ENCODE results near the gene KCNJ14.

KCNJ14 gene

DNA sequence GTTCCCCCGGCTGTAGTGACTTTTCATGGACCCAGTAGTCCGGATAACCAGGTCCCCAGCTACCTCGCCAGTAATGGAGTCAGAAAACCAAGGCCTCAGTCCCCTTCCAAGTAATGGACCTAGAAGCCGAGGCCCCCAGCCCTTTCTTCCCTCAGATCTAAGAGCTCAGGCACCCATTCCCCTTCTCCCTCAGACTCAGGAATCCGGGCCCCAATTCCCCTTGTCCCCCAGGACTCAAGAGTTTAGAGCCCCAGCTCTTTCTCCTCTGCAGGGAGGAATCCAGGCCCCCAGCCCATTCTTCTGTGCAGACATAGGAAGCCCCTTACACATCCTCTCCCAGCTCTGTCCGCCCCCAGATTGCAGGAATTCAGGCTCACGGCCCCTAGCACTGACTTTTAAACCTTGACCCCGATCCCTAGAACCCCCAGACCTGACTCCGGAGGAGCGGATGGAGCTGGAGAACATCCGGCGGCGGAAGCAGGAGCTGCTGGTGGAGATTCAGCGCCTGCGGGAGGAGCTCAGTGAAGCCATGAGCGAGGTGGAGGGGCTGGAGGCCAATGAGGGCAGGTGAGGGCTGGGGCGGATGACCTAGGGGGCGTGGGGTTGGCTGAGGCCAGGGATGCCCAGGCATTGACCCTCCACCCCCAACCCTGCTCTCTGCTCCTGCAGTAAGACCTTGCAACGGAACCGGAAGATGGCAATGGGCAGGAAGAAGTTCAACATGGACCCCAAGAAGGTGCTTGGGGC lies 14.7 kb downstream of the KCNJ14 start:
- DNase-seq (ENCODE audit: low spot score) (no peak), FAIRE-seq (no peak)

GRCh38 chr19:48470856-48471255 lies 15.5 kb downstream of the KCNJ14 start:
- no peak for DNase-seq (ENCODE audit: low spot score)
- no peak for FAIRE-seq

GRCh38 chr19:48471836-48472235 lies 16.5 kb downstream of the KCNJ14 start:
- DNase-seq (ENCODE audit: low spot score): no peak
- FAIRE-seq: no peak

DNA sequence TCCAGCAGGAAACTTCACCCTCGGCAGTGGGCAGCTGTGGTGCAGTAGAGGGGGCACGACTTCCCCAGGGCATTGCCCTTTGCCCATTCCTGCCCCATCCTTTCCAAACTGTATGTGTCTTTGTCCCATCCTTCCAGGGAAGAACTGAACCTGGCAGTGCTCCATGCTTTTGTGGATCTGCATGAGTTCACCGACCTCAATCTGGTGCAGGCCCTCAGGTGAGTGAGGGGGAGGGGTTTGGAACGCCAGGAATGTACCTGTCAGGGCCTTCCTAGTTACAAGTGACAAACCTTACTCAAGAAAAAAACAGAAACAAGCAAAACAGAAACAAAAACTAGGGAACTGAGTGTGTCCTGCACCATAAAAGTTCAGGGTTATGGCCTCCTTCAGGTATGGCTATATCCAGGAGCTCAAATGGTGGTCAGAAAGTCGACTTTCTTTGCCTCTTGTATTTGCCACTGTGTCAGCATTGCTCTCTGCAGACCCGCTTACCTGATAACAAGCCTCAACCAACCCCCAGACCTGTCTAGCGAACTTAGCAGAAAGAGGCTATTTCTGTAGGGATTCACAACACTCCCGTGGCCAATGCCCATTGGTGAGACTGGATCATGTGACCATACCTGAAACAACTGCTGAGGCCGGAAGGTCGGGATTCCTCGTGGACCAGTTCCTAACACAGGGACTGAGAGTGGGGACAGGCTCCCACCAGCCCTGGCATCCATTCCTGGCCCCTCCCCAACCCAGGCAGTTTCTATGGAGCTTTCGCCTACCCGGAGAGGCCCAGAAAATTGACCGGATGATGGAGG lies 18.0 kb downstream of the KCNJ14 start:
- FAIRE-seq (no peak), DNase-seq (ENCODE audit: low spot score) (no peak)

DNA sequence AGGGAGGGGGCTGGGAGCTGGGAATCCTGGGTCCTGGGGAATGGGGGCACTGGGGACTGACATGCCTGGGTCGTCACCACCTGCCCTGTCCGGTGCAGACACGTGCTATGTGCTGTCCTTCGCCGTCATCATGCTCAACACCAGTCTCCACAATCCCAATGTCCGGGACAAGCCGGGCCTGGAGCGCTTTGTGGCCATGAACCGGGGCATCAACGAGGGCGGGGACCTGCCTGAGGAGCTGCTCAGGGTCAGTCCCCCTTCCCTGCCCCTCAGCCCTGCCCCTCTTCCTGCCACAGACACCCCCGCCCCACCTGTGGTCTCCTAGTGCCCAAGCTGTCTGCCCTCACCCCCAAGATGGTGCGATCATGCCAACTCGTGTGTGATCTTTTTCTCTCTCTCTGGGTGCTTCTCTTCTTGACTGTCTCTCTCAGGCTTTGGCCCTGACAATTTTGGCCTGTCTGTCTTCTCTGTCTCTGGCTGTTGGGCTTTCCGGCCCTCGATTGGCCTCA lies 18.8 kb downstream of the KCNJ14 start:
- FAIRE-seq: no peak
- no peak for DNase-seq (ENCODE audit: low spot score)

DNA sequence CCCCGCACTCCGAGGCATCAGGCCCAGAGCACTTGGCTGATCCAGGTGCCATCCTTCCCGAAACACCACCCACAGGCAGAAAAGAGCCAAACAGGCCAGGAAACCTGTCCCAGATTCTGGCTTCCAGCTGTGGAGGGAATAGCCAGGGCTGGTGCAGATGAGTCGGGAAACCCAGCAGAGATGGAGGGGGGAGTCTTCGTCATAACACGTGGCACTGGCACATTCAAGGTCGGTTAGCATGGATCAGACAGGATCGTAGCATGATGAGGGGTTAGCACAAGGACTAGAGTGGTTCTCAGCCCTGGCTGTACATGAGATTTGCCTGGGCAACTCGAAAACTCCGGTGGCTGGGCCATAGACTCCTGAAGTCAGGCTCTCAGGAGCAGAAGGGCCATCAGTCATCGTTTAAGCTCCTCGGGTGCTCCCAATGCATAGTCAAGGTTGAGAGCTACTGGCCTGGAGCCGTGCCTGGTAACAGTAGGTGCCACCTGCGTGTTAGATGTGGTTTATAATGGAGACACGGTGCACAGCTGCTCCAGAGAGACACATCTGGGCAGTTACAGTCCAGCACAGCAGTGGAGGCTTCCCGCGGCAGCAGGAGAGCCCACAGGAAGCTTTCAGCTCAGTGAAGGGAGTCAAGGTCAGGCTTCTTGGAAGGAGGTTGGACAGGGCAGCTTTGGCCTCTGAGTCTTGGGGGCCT lies 20.1 kb downstream of the KCNJ14 start:
- DNase-seq (ENCODE audit: low spot score) (no peak), FAIRE-seq (no peak)

DNA sequence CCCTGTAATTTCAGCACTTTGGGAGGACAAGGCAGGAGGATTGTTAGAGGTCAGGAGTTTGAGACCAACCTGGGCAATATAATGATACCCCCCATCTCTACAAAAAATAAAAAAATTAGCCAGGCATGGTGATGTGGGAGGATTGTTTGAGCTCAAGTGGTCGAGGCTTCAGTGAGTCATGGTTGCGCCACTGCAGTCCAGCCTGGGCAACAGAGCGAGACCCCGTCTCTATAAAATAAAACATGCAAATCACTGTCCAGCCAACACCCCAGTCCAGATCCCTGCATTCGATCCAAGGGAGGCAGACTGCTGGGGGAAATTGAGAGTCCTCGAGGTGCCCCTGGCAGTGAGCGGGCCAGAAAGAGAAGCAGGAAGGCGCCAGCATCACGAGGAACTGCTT lies 20.8 kb downstream of the KCNJ14 start:
- no peak for FAIRE-seq

DNA sequence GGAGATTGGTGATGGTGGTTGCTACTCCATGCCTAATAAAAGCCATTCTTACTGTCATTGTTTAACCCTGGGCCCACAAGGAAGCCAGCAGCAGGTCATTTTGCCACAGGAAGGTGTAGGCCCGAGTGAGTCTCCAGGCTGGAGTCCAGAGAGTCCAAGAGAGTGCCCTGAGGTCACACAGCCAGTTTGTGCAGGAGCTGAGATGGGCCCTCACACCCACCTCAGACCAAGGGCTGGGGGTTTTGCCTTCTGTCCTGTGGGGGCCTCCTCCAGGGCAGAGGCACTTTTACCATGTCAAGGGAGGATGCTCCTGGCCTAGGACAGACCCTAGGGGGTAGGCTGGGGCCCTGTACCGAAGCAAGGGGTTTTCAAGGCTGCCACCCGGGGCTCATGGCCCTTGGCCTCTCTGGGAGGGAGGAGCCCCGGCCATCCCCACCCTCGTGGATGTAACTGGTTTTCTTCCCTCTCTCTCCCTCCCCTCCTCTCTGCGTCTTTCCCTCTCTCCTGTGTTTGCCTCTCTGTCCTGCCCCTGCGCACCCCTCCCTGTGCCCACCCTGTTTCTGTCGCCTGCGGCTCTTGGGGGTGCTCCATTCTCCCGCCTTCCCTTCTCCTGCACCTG lies 21.8 kb downstream of the KCNJ14 start:
- no peak for FAIRE-seq
- DNase-seq (ENCODE audit: low spot score): no peak

More for the DNA sequence above, 20.8 kb downstream of the KCNJ14 start:
- no peak for DNase-seq (ENCODE audit: low spot score)

DNA sequence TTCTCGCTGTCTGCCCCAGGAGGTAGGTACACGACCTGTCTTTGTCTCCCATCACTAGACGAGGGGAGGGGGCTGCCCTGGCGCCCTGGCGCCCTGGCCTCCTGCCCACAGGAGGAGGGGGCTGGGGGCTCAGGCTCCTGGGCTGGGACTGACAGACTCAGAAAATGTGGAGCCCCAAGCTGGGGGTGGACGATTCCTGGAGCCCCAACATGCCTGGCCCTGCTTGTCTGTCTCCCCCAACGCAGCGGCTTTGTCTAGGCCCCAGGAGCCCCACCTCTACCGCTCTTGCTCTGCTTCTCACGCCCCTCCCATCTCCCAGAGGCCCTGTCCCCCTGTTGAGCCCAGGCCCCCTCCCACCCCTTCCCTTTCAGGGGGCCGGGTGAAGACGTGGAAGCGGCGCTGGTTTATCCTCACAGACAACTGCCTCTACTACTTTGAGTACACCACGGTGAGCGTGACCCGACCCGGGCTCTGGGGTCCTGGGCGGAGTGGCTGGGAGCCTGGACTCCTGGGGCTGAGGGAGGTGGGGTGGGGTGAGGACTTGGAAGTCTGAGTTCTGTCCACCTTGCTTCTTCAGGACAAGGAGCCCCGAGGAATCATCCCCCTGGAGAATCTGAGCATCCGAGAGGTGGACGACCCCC lies 22.4 kb downstream of the KCNJ14 start:
- DNase-seq (ENCODE audit: low spot score): no peak
- no peak for FAIRE-seq

GRCh38 chr19:48478339-48479256 lies 23.2 kb downstream of the KCNJ14 start:
- DNase-seq (ENCODE audit: low spot score) (no peak), FAIRE-seq (no peak)

DNA sequence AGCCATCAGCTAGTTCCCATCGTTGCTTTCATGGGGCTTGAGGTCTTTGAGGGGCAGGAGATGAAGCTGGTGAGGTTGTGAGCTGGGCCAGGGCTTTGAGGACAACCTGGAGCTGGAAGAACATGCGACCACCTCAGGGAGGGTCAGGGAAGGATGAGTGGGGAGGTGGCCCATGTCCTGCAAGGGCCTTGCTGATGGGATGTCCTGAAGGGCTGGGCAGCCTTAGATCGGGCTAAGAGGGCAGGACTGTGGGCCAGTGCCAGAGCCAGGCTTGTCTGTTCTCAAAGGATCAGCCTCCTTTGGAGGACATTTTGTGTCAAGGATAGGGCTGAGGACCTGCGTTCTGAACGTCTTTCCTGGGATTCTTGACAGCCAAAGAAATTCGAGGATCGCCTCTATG lies 24.3 kb downstream of the KCNJ14 start:
- DNase-seq (ENCODE audit: low spot score) (no peak), FAIRE-seq (no peak)

DNA sequence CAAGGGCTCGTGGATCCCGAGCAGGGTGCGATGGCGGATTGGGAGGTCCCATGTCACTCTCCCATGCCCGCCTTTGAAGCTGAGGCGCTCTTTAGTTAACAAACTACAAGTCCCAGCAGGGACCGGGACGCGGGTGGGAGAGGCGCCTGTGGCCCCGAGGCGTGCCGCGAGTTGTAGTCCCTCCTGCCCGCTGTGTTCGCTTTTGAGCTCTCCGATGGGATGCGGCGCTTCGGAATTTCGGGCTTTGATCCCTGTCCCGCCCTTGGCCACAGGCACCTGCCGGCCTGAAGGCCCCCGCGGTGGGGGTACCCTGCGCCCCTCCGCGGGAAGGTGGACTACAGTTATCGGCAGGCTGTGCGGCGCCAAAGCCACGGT lies 24.8 kb downstream of the KCNJ14 start:
- DNase-seq (ENCODE audit: low spot score) (no peak), FAIRE-seq (no peak)

GRCh38 chr19:48480558-48481500 lies 25.5 kb downstream of the KCNJ14 start:
- FAIRE-seq: no peak
- DNase-seq (ENCODE audit: low spot score): no peak

GRCh38 chr19:48481846-48482639 lies 26.7 kb downstream of the KCNJ14 start:
- DNase-seq (ENCODE audit: low spot score) (no peak), FAIRE-seq (no peak)

GRCh38 chr19:48483301-48483700 lies 27.9 kb downstream of the KCNJ14 start:
- DNase-seq (ENCODE audit: low spot score): no peak
- no peak for FAIRE-seq

DNA sequence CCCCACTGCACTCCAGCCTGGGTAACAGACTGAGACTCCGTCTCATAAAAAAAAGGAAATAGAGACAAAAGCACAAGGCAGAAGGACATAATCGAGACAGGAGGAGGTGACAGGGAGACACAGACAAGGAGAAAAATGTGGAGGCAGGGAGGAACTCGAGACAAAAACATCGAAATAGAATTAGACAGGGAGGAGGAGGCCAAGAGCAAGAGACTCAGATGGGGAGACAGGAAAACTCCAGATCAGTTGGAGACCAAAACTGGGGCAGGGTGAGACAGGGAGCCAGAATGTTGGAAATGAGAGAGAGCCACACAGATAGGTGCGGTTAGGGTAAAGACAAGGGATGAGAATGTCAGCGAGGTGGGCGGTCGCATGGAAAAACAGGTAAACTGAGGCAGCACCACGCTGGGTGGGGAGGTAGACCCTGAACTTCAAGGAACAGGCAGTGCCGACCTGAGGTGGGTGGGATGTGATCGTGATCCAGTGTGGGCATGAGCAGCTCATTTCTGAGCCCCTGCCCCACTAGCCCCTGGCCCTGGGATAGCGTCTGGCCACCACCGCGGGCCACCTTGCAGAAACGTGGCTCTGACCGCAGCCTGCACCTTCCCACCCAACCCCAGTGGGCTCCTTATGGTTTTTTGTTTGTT lies 29.0 kb downstream of the KCNJ14 start:
- DNase-seq (ENCODE audit: low spot score) (no peak), FAIRE-seq (no peak)

DNA sequence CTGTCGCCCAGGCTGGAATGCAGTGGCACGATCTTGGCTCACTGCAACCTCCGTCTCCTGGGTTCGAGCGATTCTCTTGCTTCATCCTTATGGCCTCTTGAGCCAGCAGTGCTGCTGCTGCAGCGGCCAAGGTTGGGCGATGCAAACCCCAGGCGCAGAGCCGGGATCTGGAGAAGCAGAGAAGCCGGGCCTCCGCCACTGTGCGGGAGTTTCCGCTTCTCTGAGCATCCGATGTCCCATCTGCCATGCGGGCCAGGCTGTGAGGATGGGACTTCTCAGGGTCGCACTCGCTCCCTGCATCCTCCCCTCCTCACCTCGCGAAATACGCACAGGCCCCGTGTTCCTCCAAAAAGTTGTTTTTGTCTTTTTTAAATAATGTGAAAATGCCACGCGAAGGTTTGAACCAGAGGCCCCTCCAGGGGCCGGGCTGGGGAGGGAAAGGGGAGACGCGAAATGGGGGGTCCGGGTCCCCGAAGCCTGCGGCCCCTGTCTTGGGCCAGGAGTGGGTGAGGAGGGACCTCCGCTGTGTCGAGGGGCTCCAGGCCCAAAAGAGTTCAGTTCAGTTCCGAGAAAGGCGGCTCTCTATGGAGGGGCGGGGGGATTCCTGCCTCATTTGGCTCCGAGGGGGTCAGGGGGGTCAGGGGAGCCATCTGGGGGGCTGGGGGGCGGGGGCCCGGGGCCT lies 29.7 kb downstream of the KCNJ14 start:
- DNase-seq (ENCODE audit: low spot score) (no peak), FAIRE-seq (no peak)

All from RCC 7860 (cell line).